Measurements from ENCODE around the gene MOV10L1.

GRCh38 chr22:50153056-50153755 is 63.4 kb downstream of the MOV10L1 start:
- TF ChIP-seq CTCF (conservative IDR thresholded peaks at IDR 0.05; ENCODE audit: low read depth, low read length), result no peak
- no peak for TF ChIP-seq EZH2 (IDR thresholded peaks at IDR 0.05; ENCODE audit: low read length, unreplicated experiment)
- TF ChIP-seq EZH2phosphoT487 (IDR thresholded peaks at IDR 0.05; ENCODE audit: borderline replicate concordance, low read length), result no peak
